ENCODE data around the gene DTNA.

- TF ChIP-seq CTCF (IDR thresholded peaks at IDR 0.05): no peak
- TF ChIP-seq POLR2A (IDR thresholded peaks at IDR 0.05): no peak
Measured at GRCh38 chr18:34723143-34723542, 13.0 kb downstream of the DTNA start.

All from thyroid gland (tissue), 4 donors.